Activated CD8-positive, alpha-beta memory T cell treated with anti-CD3 and anti-CD28 coated beads for 4 hours (primary cell): ENCODE data around the gene MYH10.

ENCODE experiments used
- DNase-seq, 2 donors: peaks; one replicate each; pipeline ENCODE4 v3.0.0-alpha.2; 2020; ENCODE audit warnings: low read depth in 2 of 2

Gene MYH10

GRCh38 chr17:8494506-8495111, 135.9 kb downstream of the MYH10 start:
- no peak for DNase-seq

DNA sequence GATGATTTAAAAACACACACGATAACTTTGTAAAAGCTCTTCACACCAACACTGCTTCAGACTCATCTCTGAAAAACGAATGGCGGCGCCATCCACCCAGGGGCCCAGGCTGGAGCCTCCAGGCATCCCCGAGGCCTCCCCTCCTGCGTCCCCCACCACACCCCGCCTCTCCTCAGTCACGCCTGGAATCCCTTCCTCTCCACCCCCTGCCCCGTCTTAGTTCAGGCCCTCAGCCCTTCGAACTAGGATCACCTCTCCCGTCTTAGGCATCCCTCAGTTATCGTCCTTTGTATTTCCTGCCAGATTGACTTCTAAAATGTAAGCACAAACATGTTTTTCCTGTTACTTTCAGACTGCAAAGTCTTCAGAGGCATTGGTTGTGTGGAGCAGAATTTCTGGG, 136.5 kb downstream of the MYH10 start:
- no peak for DNase-seq

GRCh38 chr17:8492121-8492520, 138.4 kb downstream of the MYH10 start:
- no peak for DNase-seq

DNA sequence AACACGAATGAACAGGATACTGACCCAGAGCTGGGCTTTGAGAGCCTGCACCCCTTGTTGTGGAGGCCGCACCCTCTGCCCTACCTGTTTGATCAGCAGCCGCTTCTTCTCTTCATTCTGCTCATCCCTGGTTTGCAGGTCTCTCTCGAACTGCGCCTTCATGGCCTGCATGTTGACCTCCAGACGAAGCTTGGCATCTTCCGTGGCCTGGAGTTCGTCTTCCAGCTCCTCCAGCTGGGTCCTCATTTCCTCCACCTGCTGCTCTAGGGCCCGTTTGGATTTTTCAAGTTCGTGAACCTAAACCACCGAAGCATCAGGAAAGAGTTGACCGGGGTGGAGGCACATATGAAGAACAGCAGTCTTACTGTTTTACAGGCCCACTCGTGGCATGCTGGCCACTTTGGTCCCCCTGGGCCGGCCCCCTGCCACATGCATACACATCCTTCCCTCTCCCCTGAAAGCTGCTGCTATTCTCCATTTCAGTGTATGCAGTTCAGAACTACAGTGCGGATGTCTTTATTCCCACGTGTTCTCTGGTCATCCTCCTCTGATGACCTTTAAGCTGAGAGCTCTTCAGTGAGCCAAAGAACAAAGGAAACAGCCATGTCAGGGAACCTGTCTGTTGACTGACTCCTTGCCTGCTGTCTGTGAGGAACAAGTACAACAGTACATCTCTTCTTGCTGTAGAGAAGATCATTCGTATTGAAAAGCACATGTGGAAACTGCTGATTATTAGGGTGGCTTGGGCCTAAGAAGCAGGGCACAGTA, 140.1 kb downstream of the MYH10 start:
- DNase-seq = no peak

DNA sequence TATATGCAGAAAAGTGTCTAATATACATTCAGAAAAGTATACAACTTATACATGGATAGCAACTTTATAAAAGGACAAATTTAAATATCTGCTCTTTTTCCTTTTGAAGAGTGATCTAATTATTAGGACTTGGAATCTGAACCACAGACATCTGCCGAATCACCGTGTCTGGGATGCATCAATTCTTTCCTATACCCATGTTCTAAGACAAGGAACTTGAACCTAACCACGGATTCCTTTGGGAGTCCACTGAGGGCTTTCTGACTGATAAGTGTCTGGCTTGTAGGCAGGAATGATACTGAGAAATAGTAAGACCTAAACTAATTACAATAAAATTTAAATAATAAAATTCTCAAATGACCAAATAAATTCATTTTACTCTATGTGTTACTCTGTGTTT, 140.7 kb downstream of the MYH10 start:
- DNase-seq = no peak

GRCh38 chr17:8488901-8489300, 141.6 kb downstream of the MYH10 start:
- DNase-seq = no peak

DNA sequence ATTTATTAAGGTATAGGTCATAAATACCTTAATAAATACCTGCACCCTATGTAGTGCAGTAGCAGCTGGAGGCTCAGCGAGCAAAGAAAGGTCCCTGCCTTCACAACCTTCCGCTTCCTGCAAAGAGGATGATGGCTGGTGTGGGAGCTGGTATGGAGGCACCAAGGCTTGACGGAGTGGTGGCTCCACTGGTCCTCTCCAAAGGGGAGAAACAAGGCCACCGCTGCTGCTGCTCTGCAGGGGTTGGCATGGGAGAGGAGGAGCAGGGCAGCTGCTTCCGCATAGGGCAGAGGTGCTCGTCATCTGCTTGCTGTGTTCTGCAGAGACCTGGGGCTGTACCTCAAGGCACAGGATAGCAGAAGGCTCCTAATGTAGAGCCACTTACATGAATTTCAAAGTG, 142.0 kb downstream of the MYH10 start:
- DNase-seq = no peak

- DNase-seq = no peak
These were observed 142.8 kb downstream of the MYH10 start for GRCh38 chr17:8487743-8488142.

DNA sequence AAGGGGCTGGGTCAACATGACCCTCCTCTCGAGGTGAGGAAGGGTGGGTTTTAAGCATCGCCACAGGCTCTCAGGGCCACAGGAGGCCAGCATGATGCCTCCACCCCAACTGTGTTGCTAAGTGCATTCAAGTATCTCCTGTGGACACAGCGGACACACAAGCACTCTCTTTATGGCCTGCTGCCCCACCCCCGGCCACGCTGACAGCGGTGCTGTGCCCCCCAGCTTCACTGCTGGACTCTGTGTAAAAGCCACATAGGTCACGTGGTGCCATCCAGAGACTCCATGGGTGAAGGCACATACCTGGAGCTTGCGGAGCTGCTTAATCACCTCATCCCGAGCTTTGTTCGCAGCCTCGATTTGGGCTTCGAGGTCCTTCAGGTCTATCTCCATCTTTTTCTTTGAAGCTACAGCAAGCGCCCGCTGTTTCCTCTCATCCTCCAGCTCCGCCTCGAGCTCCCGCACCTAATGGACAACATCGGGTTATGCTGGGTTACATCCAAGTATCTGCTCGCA, 143.3 kb downstream of the MYH10 start:
- DNase-seq = no peak

DNA sequence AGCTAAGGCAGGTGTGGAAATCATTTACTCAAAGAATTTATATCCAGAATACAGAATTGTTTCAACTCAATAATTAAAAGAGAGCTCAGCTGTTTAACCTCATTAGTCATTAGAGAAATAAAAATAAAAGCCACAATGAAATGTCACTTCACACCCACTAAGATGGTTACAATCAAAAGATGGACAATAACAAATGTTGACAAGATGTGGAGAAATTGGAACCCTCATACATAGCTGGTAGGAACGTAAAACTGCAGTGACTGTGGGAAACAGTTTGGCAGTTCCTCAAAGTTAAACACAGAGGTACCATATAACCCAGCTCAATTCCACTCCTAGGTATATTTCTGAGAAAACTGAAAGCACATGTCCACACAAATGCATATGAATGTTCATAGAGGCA, 145.0 kb downstream of the MYH10 start:
- DNase-seq = no peak

- no peak for DNase-seq
These were observed 146.1 kb downstream of the MYH10 start for GRCh38 chr17:8484465-8484864.

DNA sequence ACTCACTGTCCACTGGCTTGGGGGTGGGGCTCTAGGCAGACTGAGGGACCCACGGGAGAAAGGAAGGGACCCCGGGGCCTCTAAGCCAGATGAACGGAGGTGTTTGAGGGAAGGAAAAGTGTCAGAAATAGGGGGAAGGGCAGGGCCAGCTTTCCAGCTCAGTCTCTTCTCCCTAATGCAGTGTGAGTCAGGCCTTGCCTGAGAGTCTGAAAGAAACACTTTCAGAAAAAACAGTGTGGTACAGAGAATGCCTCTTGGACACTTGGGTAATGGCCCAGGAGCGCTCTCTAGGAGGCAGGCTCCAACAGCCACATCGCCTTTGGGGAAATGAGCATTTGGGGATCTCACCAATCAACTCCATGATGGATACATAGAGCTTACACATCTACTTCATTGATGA, 148.0 kb downstream of the MYH10 start:
- no peak for DNase-seq

- DNase-seq = no peak
These were observed 148.8 kb downstream of the MYH10 start for GRCh38 chr17:8481703-8482102.

GRCh38 chr17:8481089-8481488, 149.4 kb downstream of the MYH10 start:
- DNase-seq = no peak

GRCh38 chr17:8480011-8480976, 150.2 kb downstream of the MYH10 start:
- DNase-seq = no peak

- DNase-seq = no peak
These were observed 151.0 kb downstream of the MYH10 start for GRCh38 chr17:8479431-8479947.

DNA sequence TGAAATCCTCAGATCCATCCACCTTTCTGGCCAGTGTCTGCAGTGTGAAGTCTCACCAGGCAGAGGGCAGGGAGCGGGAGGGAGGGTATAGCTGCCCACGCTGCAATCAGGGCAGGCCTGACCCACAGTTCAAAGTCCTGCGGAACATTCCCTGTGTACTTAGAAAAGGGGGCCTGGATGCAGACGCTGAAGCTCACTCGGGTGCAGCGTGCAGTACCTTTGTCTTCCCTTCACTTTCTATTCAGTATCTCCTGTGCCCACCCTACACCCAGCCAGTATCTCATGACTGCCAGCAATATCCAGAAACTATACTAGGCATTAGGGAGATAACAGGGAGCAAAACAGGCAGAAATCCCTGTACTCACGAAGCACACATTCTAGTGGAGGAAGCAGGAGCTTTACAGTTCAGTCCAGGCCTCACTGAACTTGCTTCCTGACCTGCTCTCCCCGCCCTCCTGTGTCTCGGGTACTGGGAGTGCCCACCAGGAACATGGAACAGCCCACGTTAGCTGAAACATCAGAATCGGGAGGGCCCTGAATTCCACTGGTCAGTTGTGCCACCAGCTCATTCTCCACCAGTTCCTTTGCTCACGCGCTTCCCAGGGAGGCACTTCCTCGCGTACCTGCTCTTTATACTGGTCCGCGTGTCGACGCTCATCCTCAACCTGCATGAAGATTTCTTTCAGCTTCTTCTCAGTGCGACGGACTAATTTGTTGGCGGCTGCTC, 152.6 kb downstream of the MYH10 start:
- DNase-seq = no peak

GRCh38 chr17:8477171-8477570, 153.4 kb downstream of the MYH10 start:
- no peak for DNase-seq

DNA sequence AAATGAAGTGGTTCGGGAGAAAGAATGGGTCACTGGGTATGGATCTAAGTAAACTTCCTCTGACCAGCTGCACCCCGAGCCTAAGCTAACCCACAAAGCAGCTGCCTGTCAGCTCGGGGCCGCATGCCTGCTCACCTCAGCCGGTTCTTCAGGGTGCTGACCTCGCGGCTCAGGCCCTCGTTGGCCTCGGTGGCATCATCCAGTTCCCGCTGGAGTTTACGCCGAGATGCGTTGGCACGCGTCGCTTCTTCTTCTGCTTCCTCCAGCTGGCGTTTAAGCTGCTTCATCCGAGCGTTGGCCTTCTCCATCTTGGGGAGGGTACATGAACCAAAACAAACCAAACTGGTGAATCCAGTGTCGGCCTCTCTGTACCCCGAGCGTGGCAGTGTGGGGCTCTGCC, 153.8 kb downstream of the MYH10 start:
- DNase-seq = no peak

DNA sequence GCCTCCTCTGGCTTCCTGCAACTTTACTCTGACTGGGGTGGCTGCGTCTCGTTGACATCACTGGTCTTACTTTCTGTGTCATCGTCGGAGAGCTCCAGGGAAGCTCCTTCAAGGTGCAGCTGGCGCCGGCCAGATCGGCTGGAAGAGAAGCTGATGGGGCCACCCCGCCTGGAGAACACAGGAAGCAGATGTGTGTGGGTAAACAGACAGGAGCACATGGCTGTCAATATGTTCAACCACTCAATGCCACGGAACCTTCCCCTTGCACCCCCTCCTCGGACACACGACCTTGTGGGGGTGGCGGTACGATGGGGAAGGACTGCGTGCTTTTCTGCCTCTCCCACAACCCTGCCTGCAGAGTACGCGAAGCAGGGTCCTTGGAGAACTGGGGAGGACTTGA, 154.7 kb downstream of the MYH10 start:
- DNase-seq = no peak

GRCh38 chr17:8475227-8475626, 155.3 kb downstream of the MYH10 start:
- no peak for DNase-seq
